Panc1 (cell line): ENCODE results near the gene RIMBP2. TPM values are rescaled to one million over a fixed set of nuclear protein-coding genes. Genes with fewer than 3 reads are reported as not detected.

Experiments used
- ATAC-seq: fragments of 200-7000 bp; cut with Tn5 transposase; 2 replicates; pipeline ENCODE4 v1.9.1; 2020; ENCODE audit warnings: mild to moderate bottlenecking, moderate library complexity
- BruUV-seq: library from RNA; stranded (reverse); fragments of 400-500 nt; replicated peaks from 2 replicates; lab custom pipeline; 2021; lab: Mats Ljungman, UMichigan
- CTCF ChIA-PET: fragments of 300-600 bp; sonication (Branson Sonifier 250); formaldehyde crosslinking; loops from one replicate; lab custom pipeline; 2022; ENCODE audit warnings: antibody characterized with exemption; lab: Charles Lee
- POLR2A ChIA-PET: fragments of 300-600 bp; sonication (Branson Sonifier 250); formaldehyde crosslinking; loops from one replicate; lab custom pipeline; 2022; ENCODE audit warnings: antibody characterized with exemption; lab: Charles Lee
- DNase-seq: peaks from one replicate; pipeline ENCODE4 v3.0.0-alpha.2; 2010; ENCODE audit warnings: low read depth, low spot score
- H3K27ac ChIP-seq: 2 replicates; pipeline ENCODE4 v1.5.1; 2011; ENCODE audit warnings: mild to moderate bottlenecking, low read length, inconsistent platforms
- H3K27me3 ChIP-seq: fragments of 200-500 bp; sonication (Bioruptor generic); 2 replicates; pipeline ENCODE4 v1.6.0; 2014; ENCODE audit warnings: low read length, inconsistent platforms; ENCODE audit not compliant: control insufficient read depth, insufficient read depth
- H3K36me3 ChIP-seq: fragments of 200-500 bp; sonication (Bioruptor generic); 2 replicates; pipeline ENCODE4 v1.5.1; 2014; ENCODE audit warnings: inconsistent platforms, mild to moderate bottlenecking, low read length, moderate library complexity; ENCODE audit not compliant: control insufficient read depth, insufficient read depth
- H3K4me1 ChIP-seq: 2 replicates; pipeline ENCODE4 v1.5.1; 2011; ENCODE audit warnings: inconsistent platforms, mild to moderate bottlenecking, low read length, moderate library complexity; ENCODE audit not compliant: control insufficient read depth, insufficient read depth
- H3K4me3 ChIP-seq, 2 experiments: 2 replicates each; pipeline ENCODE4 v1.5.1; 2011 to 2012; ENCODE audit warnings: low read depth in 2 of 2, low read length in 2 of 2, mild to moderate bottlenecking in 2 of 2, inconsistent platforms in 1 of 2, moderate library complexity in 1 of 2
- H3K9me3 ChIP-seq: fragments of 200-500 bp; sonication (Bioruptor generic); 2 replicates; pipeline ENCODE4 v1.5.1; 2014; ENCODE audit warnings: low read depth, mild to moderate bottlenecking, inconsistent platforms, low read length, moderate library complexity; ENCODE audit not compliant: control insufficient read depth, insufficient read depth
- CTCF ChIP-seq: fragments of 450-650 bp; IDR thresholded peaks from 2 replicates; pipeline ENCODE4 v1.5.1; 2017; ENCODE audit warnings: mild to moderate bottlenecking
- POLR2AphosphoS5 ChIP-seq: IDR thresholded peaks from 2 replicates; pipeline ENCODE4 v1.6.1; 2012; ENCODE audit warnings: mild to moderate bottlenecking, low read depth, low read length, moderate library complexity
- TCF7L2 ChIP-seq: IDR thresholded peaks from 2 replicates; pipeline ENCODE4 v1.6.1; 2011; ENCODE audit warnings: mild to moderate bottlenecking, low read depth, low read length, inconsistent platforms
- in situ Hi-C: cut with HindIII; loops from 2 replicates; pipeline ENCODE4 v1.10.0; 2016; ENCODE audit warnings: low sequenced_read_pairs, low pct_unique_long_range_greater_than_20kb
- intact Hi-C: fragments of 100-400 bp; cut with micrococcal nuclease; formaldehyde crosslinking; loops from one replicate; pipeline ENCODE4 v1.10.0; 2022; ENCODE audit not compliant: unreplicated experiment
- total RNA-seq: library from RNA; stranded (reverse); gene quantifications from one replicate; pipeline ENCODE4 v1.2.1, GENCODE V29; 2021; ENCODE audit not compliant: unreplicated experiment
- TF ChIP-seq, protein P1 (sequence below), 2 experiments: IDR thresholded peaks; 2 replicates each; pipeline ENCODE4 v1.6.1; 2011 to 2012; ENCODE audit warnings: low read depth in 2 of 2, control low read depth in 1 of 2, low read length in 1 of 2, mild to moderate bottlenecking in 1 of 2, moderate library complexity in 1 of 2; ENCODE audit not compliant: insufficient read depth in 1 of 2

Gene RIMBP2
- total RNA-seq, 1 experiment from 2014 or later: not detected

GRCh38 chr12:130427381-130427887 is 288.7 kb downstream of the RIMBP2 start:
- H3K4me3 ChIP-seq: no peak overlapping the region
- no peak overlapping the region for H3K27ac ChIP-seq
- no peaks in the 10 kb centered on the region; the same call in 1 of the 2 replicates for H3K27me3 ChIP-seq
- in situ Hi-C loops: no loop called here
- no TSS peak for BruUV-seq
- ChIA-PET POLR2A (no interaction called here), CTCF (no interaction called here)
- DNase-seq: no peak
- H3K36me3 ChIP-seq: no peaks in the 10 kb centered on the region
- ATAC-seq: no peak
- no peaks in the 10 kb centered on the region for H3K9me3 ChIP-seq
- intact Hi-C loops: no loop called here
- H3K4me1 ChIP-seq: no peaks in the 10 kb centered on the region
- TF ChIP-seq TCF7L2: no peak
- TF ChIP-seq, protein P1, sequence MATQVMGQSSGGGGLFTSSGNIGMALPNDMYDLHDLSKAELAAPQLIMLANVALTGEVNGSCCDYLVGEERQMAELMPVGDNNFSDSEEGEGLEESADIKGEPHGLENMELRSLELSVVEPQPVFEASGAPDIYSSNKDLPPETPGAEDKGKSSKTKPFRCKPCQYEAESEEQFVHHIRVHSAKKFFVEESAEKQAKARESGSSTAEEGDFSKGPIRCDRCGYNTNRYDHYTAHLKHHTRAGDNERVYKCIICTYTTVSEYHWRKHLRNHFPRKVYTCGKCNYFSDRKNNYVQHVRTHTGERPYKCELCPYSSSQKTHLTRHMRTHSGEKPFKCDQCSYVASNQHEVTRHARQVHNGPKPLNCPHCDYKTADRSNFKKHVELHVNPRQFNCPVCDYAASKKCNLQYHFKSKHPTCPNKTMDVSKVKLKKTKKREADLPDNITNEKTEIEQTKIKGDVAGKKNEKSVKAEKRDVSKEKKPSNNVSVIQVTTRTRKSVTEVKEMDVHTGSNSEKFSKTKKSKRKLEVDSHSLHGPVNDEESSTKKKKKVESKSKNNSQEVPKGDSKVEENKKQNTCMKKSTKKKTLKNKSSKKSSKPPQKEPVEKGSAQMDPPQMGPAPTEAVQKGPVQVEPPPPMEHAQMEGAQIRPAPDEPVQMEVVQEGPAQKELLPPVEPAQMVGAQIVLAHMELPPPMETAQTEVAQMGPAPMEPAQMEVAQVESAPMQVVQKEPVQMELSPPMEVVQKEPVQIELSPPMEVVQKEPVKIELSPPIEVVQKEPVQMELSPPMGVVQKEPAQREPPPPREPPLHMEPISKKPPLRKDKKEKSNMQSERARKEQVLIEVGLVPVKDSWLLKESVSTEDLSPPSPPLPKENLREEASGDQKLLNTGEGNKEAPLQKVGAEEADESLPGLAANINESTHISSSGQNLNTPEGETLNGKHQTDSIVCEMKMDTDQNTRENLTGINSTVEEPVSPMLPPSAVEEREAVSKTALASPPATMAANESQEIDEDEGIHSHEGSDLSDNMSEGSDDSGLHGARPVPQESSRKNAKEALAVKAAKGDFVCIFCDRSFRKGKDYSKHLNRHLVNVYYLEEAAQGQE (IDR thresholded peaks at IDR 0.05; ENCODE audit: insufficient read depth in 1 of 2, low read depth in 2 of 2, low read length in 1 of 2): no peak
- TF ChIP-seq POLR2AphosphoS5: no peak

DNA sequence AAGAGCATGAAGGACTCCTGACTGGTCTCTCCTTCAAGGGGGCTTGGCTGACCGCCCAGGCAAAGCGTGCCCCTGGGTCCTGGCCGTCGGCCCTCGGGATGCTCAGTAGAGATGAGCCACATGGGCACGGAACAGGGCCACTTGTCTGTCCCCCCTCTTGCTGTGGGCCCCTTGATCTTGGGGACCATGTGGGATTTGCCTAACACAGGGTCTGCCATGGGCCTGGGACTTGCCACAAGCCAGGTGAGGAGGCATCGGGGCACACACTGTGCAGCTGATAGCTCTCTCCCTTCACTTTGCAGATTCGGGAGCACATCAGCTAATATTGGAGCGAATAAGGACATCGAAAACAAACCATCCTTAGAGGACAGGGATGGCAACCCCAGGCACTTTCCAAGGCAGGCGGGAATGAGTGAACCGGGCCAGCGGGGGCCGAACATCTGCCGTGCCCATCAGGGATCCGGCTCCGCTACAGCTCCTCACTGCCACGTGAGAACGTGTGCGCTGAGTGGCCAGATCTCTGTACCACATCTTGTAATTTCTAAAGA is 290.3 kb downstream of the RIMBP2 start:
- ATAC-seq (no peak), DNase-seq (no peak)
- BruUV-seq: no TSS peak
- no peak overlapping the region for H3K27ac ChIP-seq
- peaks cover 4% of the 10 kb centered on the region for H3K27me3 ChIP-seq
- TF ChIP-seq, protein P1 (IDR thresholded peaks at IDR 0.05; ENCODE audit: insufficient read depth in 1 of 2, low read depth in 2 of 2, low read length in 1 of 2): no peak
- TF ChIP-seq TCF7L2 (no peak), CTCF (no peak)
- no peak overlapping the region for H3K4me3 ChIP-seq
- intact Hi-C loops (no loop called here), in situ Hi-C loops (no loop called here)
- no peaks in the 10 kb centered on the region for H3K4me1 ChIP-seq
- POLR2A ChIA-PET: no interaction called here
- no peaks in the 10 kb centered on the region for H3K36me3 ChIP-seq
- CTCF ChIA-PET: no interaction called here
- H3K9me3 ChIP-seq: no peaks in the 10 kb centered on the region
